ENCODE data around the gene NBEA. TPM values are rescaled to one million over a fixed set of nuclear protein-coding genes. Genes with fewer than 3 reads are reported as not detected.

NBEA gene
- total RNA-seq, 4 donors from 2014 or later: 21.5 to 60.4 (median 27.9) TPM

DNA sequence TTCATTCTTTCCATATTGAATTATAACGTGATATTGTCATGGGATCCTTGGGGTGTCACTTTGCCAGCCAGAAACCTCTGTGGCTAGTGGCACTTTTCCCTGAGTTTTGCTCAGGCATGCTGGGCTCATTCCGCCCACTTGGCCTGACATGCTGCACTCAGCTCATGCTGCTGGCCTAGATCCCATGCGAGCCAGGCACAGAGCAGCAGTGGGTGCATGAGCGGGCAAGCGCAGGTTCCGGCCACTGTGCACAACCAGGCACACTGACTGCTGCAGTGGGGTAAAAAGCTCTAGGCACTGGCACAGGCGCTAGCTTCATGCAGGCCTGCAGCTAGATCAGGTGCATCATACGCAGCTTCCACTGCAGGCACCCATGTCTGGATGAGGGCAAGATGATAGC, 313.2 kb downstream of the NBEA start:
- Histone ChIP-seq H3K36me3 (no peaks in the 10 kb centered on the region), H3K27ac (no peak overlapping the region), H3K4me1 (no peaks in the 10 kb centered on the region), H3K27me3 (no peaks in the 10 kb centered on the region), H3K9me3 (no peaks in the 10 kb centered on the region), H3K4me3 (replicated peaks in 1 of 3) (no peak overlapping the region)
- intact Hi-C loops (cut with DNase I): no loop called here
- WGBS, 2 donors: 93 to 99% methylated on average over 6 to 8 of the region's 8 CpGs
- DNase-seq: no peak
- TF ChIP-seq, protein P1, sequence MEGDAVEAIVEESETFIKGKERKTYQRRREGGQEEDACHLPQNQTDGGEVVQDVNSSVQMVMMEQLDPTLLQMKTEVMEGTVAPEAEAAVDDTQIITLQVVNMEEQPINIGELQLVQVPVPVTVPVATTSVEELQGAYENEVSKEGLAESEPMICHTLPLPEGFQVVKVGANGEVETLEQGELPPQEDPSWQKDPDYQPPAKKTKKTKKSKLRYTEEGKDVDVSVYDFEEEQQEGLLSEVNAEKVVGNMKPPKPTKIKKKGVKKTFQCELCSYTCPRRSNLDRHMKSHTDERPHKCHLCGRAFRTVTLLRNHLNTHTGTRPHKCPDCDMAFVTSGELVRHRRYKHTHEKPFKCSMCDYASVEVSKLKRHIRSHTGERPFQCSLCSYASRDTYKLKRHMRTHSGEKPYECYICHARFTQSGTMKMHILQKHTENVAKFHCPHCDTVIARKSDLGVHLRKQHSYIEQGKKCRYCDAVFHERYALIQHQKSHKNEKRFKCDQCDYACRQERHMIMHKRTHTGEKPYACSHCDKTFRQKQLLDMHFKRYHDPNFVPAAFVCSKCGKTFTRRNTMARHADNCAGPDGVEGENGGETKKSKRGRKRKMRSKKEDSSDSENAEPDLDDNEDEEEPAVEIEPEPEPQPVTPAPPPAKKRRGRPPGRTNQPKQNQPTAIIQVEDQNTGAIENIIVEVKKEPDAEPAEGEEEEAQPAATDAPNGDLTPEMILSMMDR (IDR thresholded peaks at IDR 0.05): no peak

DNA sequence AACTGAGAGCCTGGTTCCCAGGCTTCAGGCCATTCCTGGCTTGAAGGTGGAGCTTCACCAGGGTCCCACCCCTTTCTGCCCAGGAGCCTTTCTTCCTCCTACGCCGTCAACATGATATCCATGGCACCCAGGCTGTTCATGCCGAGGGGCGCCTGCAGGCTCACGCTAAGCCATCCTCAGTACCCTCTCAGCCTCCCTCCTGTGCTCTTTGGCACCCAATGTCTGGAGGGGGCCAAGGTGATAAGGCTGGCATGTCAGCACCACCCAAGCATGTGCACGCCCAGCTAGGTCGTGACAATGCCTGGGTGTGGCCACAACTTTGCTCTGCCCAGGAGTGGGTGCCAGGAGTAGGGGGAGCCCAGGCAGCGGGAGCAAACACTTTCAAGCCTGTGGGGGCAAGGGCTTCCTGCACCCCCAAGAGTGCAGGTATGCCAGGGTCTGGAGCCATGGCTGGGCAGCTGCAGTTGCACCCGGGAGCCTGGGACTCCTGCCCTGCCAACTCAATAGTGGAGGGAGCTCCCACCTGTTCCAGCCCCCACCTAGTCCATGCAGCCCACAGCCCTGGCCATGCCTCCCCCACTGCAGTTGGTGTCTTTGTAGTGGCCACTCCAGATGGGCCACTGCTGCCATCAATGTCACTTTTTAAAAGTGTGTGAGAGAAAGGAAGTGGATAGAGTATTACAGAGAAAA, 314.5 kb downstream of the NBEA start:
- Histone ChIP-seq H3K27ac (no peak overlapping the region), H3K4me3 (replicated peaks in 1 of 3) (no peak overlapping the region), H3K9me3 (no peaks in the 10 kb centered on the region), H3K36me3 (no peaks in the 10 kb centered on the region), H3K4me1 (no peaks in the 10 kb centered on the region), H3K27me3 (no peaks in the 10 kb centered on the region)
- TF ChIP-seq, protein P1 (IDR thresholded peaks at IDR 0.05): no peak
- TF ChIP-seq POLR2A (IDR thresholded peaks at IDR 0.05): no peak
- DNase-seq: no peak
- intact Hi-C loops (cut with DNase I): no loop called here
- 94 to 98% methylated on average over 6 of the region's 9 CpGs for WGBS, 2 donors

DNA sequence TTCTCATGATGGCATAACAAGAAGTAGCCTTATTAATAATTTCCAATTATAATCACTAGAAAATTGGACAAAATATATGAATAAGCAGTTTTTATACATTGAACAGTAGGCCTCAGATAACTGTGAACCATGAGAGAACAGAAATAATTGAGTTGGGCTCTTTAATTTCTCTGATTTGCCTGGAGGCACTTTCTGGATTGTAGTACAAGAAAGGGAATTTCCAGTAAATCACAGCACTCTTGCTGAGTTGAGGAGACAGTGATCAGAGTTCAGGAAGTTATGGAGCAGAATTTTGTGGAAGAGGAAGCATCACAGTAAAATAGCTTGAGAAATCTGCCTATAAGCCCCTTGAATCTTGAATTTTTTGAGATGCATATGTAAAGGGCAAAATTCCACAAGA, 318.2 kb downstream of the NBEA start:
- H3K36me3 ChIP-seq: no peaks in the 10 kb centered on the region
- intact Hi-C loops (cut with DNase I): no loop called here
- no peak overlapping the region for H3K27ac ChIP-seq
- no peaks in the 10 kb centered on the region for H3K27me3 ChIP-seq
- H3K4me1 ChIP-seq: no peaks in the 10 kb centered on the region
- H3K4me3 ChIP-seq (replicated peaks in 1 of 3): no peak overlapping the region
- no peaks in the 10 kb centered on the region for H3K9me3 ChIP-seq
- no peak for TF ChIP-seq POLR2A (IDR thresholded peaks at IDR 0.05)
- TF ChIP-seq, protein P1 (IDR thresholded peaks at IDR 0.05): no peak
- DNase-seq: no peak

- no peaks in the 10 kb centered on the region for H3K9me3 ChIP-seq
- no peaks in the 10 kb centered on the region for H3K4me1 ChIP-seq
- intact Hi-C loops (cut with DNase I): no loop called here
- TF ChIP-seq, protein P1 (IDR thresholded peaks at IDR 0.05): no peak
- no peak for TF ChIP-seq POLR2A (IDR thresholded peaks at IDR 0.05)
- DNase-seq: no peak
- H3K27me3 ChIP-seq: no peaks in the 10 kb centered on the region
- no peak overlapping the region for H3K27ac ChIP-seq
- H3K36me3 ChIP-seq: no peaks in the 10 kb centered on the region
- no peak overlapping the region for H3K4me3 ChIP-seq (replicated peaks in 1 of 3)
- 91 to 94% methylated on average over 3 of the region's 3 CpGs for WGBS, 2 donors
These were observed 324.3 kb downstream of the NBEA start for GRCh38 chr13:35266412-35266811.

DNA sequence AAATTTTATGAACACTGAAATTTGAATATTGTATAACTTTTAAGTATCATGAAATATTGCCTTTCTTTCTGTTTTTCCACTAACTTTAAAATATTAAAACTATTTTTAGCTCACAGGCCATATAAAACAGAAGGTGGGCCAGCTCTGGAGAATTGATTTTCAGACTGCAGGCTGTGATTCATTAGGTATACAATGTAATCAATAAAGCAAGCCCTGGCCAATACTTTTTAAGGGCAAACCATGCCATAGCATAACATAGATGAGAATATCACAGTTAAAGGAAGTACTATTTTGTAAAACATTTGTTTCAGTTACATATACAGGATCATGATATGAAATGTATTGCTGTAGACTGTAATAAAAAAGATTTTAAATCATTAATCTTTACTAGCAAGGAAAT, 336.8 kb downstream of the NBEA start:
- no peaks in the 10 kb centered on the region for H3K27me3 ChIP-seq
- TF ChIP-seq, protein P1 (IDR thresholded peaks at IDR 0.05): no peak
- TF ChIP-seq POLR2A (IDR thresholded peaks at IDR 0.05): no peak
- no peak for DNase-seq

More for the DNA sequence above, 336.8 kb downstream of the NBEA start:
- no peaks in the 10 kb centered on the region for H3K36me3 ChIP-seq
- H3K9me3 ChIP-seq: no peaks in the 10 kb centered on the region
- H3K4me1 ChIP-seq: no peaks in the 10 kb centered on the region
- intact Hi-C loops (cut with DNase I): no loop called here
- H3K27ac ChIP-seq: no peak overlapping the region
- no peak overlapping the region for H3K4me3 ChIP-seq (replicated peaks in 1 of 3)

Data from thyroid gland (tissue), 4 donors.